Activated naive CD8-positive, alpha-beta T cell (primary cell): ENCODE results near the gene TANGO6.
"Not testable (repeated sequence)": the region's sequence is repeated elsewhere in the genome, so short reads cannot be mapped to it uniquely, and the experiment has no call there.

Experiments used
- H3K27ac Mint-ChIP-seq: one replicate; pipeline ENCODE4 v1.8.0; 2021; ENCODE audit warnings: mixed read lengths
- H3K27me3 Mint-ChIP-seq: one replicate; pipeline ENCODE4 v1.8.0; 2021; ENCODE audit warnings: mixed read lengths
- H3K36me3 Mint-ChIP-seq: one replicate; pipeline ENCODE4 v1.8.0; 2021; ENCODE audit warnings: mixed read lengths
- H3K4me1 Mint-ChIP-seq: one replicate; pipeline ENCODE4 v1.8.0; 2021; ENCODE audit warnings: low read depth, mixed read lengths
- H3K4me3 Mint-ChIP-seq: one replicate; pipeline ENCODE4 v1.8.0; 2021; ENCODE audit warnings: mild to moderate bottlenecking, mixed read lengths
- H3K9me3 Mint-ChIP-seq: one replicate; pipeline ENCODE4 v1.8.0; 2021; ENCODE audit warnings: low read depth, mixed read lengths

The TANGO6 gene

GRCh38 chr16:69049603-69050375 is 206.5 kb downstream of the TANGO6 start:
- no peaks in the 10 kb centered on the region for H3K9me3 Mint-ChIP-seq
- peaks cover 4% of the 10 kb centered on the region for H3K36me3 Mint-ChIP-seq
- no peak overlapping the region for H3K27ac Mint-ChIP-seq

DNA sequence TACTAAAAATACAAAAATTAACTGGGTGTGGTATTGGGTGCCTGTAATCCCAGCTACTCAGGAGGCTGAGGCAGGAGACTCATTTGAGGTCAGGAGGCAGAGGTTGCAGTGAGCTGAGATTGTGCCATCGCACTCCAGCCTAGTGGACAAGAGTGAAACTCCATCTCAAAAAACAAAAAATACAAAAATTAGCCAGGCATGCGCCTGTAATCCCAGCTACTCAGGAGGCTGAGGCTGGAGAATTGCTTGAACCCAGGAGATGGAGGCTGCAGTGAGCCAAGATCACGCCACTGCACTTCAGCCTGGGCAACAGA is 208.1 kb downstream of the TANGO6 start:
- H3K4me3 Mint-ChIP-seq, H3K4me1 Mint-ChIP-seq, H3K27ac Mint-ChIP-seq, H3K9me3 Mint-ChIP-seq, H3K27me3 Mint-ChIP-seq, H3K36me3 Mint-ChIP-seq: not testable (repeated sequence)

More at GRCh38 chr16:69049603-69050375, 206.5 kb downstream of the TANGO6 start:
- Mint-ChIP-seq H3K4me1 (no peaks in the 10 kb centered on the region), H3K27me3 (no peaks in the 10 kb centered on the region), H3K4me3 (no peak overlapping the region)

- Mint-ChIP-seq H3K4me3 (no peak overlapping the region), H3K9me3 (no peaks in the 10 kb centered on the region), H3K4me1 (no peaks in the 10 kb centered on the region), H3K27ac (no peak overlapping the region), H3K27me3 (no peaks in the 10 kb centered on the region), H3K36me3 (peaks cover 2% of the 10 kb centered on the region)
These were observed 211.7 kb downstream of the TANGO6 start for GRCh38 chr16:69055008-69055407.

DNA sequence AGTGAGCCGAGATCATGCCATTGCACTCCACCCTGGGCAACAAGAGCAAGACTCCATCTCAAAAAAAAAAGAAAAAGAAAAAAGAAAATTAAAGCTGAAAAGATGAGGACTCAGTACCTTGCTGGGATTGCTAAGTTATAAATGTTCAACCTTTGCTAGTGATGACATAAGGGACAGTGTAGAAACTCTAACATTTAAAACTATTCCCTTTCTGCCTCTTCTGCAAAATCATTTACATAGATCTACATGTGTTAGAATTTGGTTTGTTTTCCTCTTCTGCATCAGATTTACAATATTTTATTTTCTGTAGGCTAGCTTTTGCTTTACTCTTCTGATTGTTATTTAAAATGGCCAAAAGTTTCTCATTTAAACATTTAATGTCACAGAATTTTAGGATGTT is 212.6 kb downstream of the TANGO6 start:
- Mint-ChIP-seq H3K9me3 (no peaks in the 10 kb centered on the region), H3K27me3 (no peaks in the 10 kb centered on the region), H3K36me3 (no peaks in the 10 kb centered on the region), H3K4me1 (no peaks in the 10 kb centered on the region), H3K4me3 (no peak overlapping the region), H3K27ac (peak overlapping the region; percentile 5)

- no peaks in the 10 kb centered on the region for H3K36me3 Mint-ChIP-seq
- no peak overlapping the region for H3K27ac Mint-ChIP-seq
- H3K4me1 Mint-ChIP-seq, result no peaks in the 10 kb centered on the region
- H3K4me3 Mint-ChIP-seq, result no peak overlapping the region
- no peaks in the 10 kb centered on the region for H3K9me3 Mint-ChIP-seq
- no peaks in the 10 kb centered on the region for H3K27me3 Mint-ChIP-seq
These were observed 213.1 kb downstream of the TANGO6 start for GRCh38 chr16:69056421-69056820.

- no peaks in the 10 kb centered on the region for H3K4me1 Mint-ChIP-seq
- H3K4me3 Mint-ChIP-seq, result no peak overlapping the region
- no peaks in the 10 kb centered on the region for H3K9me3 Mint-ChIP-seq
- H3K27me3 Mint-ChIP-seq, result no peaks in the 10 kb centered on the region
- no peaks in the 10 kb centered on the region for H3K36me3 Mint-ChIP-seq
- no peak overlapping the region for H3K27ac Mint-ChIP-seq
These were observed 214.4 kb downstream of the TANGO6 start for GRCh38 chr16:69057400-69058378.

GRCh38 chr16:69063491-69063890 is 220.2 kb downstream of the TANGO6 start:
- not testable (repeated sequence) for H3K4me1 Mint-ChIP-seq, H3K27me3 Mint-ChIP-seq

GRCh38 chr16:69064124-69064763 is 220.9 kb downstream of the TANGO6 start:
- no peaks in the 10 kb centered on the region for H3K27me3 Mint-ChIP-seq
- H3K4me3 Mint-ChIP-seq, result no peak overlapping the region
- no peak overlapping the region for H3K27ac Mint-ChIP-seq
- no peaks in the 10 kb centered on the region for H3K4me1 Mint-ChIP-seq
- no peaks in the 10 kb centered on the region for H3K9me3 Mint-ChIP-seq
- H3K36me3 Mint-ChIP-seq, result no peaks in the 10 kb centered on the region

More at GRCh38 chr16:69063491-69063890, 220.2 kb downstream of the TANGO6 start:
- not testable (repeated sequence) for H3K4me3 Mint-ChIP-seq, H3K27ac Mint-ChIP-seq, H3K36me3 Mint-ChIP-seq, H3K9me3 Mint-ChIP-seq

- Mint-ChIP-seq H3K27ac (no peak overlapping the region), H3K4me1 (no peaks in the 10 kb centered on the region), H3K27me3 (no peaks in the 10 kb centered on the region), H3K36me3 (no peaks in the 10 kb centered on the region), H3K4me3 (no peak overlapping the region), H3K9me3 (no peaks in the 10 kb centered on the region)
These were observed 221.5 kb downstream of the TANGO6 start for GRCh38 chr16:69064764-69065313.

DNA sequence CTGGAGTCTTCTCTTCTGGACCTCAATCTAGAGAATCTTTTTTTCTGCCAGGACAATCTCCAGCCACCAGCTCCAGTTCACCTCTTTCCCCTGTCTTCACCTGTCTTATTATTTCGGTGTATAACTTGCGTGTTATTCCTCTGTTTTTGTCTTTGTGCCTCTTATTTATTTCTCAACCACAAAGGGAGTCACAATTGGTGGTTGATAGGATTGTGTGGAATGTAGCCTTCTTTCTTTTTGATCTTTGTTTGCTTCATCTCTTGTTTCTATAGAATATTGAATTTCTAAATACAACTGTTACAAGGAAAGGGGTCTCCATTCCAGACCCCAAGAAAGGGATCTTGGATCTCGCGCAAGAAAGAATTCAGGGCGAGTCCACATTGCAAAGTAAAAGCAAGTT is 226.2 kb downstream of the TANGO6 start:
- no peaks in the 10 kb centered on the region for H3K27me3 Mint-ChIP-seq
- H3K9me3 Mint-ChIP-seq, result no peaks in the 10 kb centered on the region
- no peaks in the 10 kb centered on the region for H3K4me1 Mint-ChIP-seq
- H3K27ac Mint-ChIP-seq, result no peak overlapping the region
- no peak overlapping the region for H3K4me3 Mint-ChIP-seq
- H3K36me3 Mint-ChIP-seq, result no peaks in the 10 kb centered on the region

DNA sequence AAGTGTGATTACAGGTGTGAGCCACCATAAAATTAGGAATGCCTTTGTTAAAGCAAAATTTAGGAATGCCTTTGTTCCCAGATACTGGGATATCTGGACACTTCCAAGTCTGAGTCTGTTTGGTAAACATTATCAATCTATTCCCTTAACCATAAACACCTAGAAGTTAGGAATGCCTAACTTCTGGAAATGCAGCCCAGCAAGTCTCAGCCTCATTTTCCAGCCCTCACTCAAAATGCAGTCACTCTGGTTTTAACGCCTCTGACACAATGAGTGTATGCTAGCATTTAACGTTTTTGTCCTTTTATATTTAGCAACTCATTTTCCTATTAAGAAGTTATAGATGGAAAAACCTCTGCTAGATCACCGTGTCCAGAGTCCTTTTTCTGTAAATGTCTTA is 227.7 kb downstream of the TANGO6 start:
- Mint-ChIP-seq H3K4me3 (no peak overlapping the region), H3K27ac (no peak overlapping the region), H3K27me3 (no peaks in the 10 kb centered on the region), H3K36me3 (no peaks in the 10 kb centered on the region), H3K9me3 (no peaks in the 10 kb centered on the region), H3K4me1 (no peaks in the 10 kb centered on the region)

DNA sequence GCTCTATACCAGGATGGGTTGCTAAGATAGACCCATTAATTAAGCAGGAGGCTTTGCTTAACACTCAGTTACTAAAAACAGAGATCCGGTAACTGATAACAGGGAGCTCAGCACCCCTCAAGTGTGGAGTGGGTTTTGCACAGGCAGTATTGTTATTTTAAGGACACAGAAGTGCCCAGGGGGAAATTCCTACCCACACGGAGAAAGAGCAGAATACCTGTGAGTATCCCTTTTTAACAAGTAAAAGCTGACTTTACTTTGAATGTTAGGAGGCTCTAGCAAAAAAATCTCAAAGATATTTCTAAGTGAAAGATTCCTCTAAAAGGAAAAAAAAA is 229.3 kb downstream of the TANGO6 start:
- Mint-ChIP-seq H3K4me1 (no peaks in the 10 kb centered on the region), H3K27me3 (no peaks in the 10 kb centered on the region), H3K9me3 (no peaks in the 10 kb centered on the region), H3K36me3 (no peaks in the 10 kb centered on the region), H3K4me3 (no peak overlapping the region), H3K27ac (no peak overlapping the region)

- Mint-ChIP-seq H3K36me3 (no peaks in the 10 kb centered on the region), H3K4me1 (no peaks in the 10 kb centered on the region), H3K27ac (no peak overlapping the region), H3K27me3 (no peaks in the 10 kb centered on the region), H3K4me3 (no peak overlapping the region), H3K9me3 (no peaks in the 10 kb centered on the region)
These were observed 229.9 kb downstream of the TANGO6 start for GRCh38 chr16:69073181-69073702.

DNA sequence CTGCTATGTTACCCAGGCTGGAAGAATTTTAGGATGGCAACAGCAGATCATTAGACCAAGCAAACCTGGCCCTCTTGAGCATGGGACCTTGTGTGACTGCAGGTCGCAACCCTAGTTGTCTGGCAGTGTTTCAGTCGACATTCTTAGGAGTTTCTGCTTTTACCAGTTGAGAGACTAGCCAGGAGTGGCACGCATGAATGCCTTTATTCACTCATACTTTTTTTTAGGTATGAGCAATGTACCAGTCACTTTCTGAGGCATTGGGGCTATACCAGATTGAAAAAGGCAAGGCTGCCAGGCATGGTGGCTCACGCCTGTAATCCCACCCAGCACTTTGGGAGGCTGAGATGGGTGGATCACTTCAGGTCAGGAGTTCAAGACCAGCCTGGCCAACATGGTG is 233.9 kb downstream of the TANGO6 start:
- Mint-ChIP-seq H3K27me3 (no peaks in the 10 kb centered on the region), H3K36me3 (no peaks in the 10 kb centered on the region), H3K9me3 (no peaks in the 10 kb centered on the region), H3K27ac (no peak overlapping the region), H3K4me1 (no peaks in the 10 kb centered on the region), H3K4me3 (no peak overlapping the region)

- Mint-ChIP-seq H3K27me3 (no peaks in the 10 kb centered on the region), H3K4me1 (no peaks in the 10 kb centered on the region), H3K36me3 (no peaks in the 10 kb centered on the region), H3K4me3 (no peak overlapping the region), H3K9me3 (no peaks in the 10 kb centered on the region), H3K27ac (no peak overlapping the region)
These were observed 234.7 kb downstream of the TANGO6 start for GRCh38 chr16:69078073-69078472.
